Measurements from ENCODE around the gene SLC7A5.

Gene SLC7A5

DNA sequence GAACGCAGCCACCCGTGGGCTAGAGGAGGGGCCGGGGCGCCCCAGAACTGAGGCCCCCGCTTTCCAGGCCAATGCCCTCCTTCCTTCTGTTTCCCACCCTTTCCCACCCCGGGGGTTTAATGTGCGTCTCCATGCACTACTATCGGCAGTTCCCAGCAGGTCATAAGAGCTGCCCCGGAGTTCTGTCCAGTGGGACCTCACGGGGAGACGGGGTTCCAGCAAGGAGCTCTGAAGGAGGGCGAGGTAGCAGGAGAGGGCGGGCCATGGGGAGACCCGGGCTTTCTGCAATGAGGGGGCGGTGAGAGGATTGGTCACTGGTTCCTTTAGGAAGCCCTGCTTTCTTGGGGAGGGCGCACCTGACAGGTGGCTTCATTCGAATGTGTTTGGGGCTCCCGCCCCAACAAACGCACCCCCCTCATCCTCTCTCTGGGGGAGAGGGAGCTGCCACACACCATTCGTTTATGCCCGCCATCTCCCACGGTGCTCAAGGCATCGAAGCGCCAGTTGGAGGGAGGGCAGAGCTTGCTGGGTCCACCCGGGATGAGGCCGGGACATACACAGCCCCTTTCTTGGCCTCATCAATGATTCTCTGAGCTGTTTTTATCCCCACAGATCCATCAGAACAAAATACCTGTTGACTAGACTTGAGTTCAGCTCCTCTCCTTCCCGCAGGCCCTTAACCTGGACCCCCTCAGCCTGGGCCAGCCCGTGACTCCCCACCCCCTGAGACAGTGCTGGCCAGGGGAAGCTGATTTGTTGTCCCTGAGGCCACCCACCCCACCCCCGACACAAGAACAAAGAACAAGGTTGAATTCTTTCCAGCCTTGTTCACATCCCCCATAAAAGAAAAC lies 44.1 kb downstream of the SLC7A5 start:
- DNase-seq (ENCODE audit: low read depth), result no peak
- no peak overlapping the region for H3K4me3 ChIP-seq (ENCODE audit: low read length)
- TF ChIP-seq, protein P1, sequence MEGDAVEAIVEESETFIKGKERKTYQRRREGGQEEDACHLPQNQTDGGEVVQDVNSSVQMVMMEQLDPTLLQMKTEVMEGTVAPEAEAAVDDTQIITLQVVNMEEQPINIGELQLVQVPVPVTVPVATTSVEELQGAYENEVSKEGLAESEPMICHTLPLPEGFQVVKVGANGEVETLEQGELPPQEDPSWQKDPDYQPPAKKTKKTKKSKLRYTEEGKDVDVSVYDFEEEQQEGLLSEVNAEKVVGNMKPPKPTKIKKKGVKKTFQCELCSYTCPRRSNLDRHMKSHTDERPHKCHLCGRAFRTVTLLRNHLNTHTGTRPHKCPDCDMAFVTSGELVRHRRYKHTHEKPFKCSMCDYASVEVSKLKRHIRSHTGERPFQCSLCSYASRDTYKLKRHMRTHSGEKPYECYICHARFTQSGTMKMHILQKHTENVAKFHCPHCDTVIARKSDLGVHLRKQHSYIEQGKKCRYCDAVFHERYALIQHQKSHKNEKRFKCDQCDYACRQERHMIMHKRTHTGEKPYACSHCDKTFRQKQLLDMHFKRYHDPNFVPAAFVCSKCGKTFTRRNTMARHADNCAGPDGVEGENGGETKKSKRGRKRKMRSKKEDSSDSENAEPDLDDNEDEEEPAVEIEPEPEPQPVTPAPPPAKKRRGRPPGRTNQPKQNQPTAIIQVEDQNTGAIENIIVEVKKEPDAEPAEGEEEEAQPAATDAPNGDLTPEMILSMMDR (conservative IDR thresholded peaks at IDR 0.05; ENCODE audit: low read depth, low read length), result no peak

DNA sequence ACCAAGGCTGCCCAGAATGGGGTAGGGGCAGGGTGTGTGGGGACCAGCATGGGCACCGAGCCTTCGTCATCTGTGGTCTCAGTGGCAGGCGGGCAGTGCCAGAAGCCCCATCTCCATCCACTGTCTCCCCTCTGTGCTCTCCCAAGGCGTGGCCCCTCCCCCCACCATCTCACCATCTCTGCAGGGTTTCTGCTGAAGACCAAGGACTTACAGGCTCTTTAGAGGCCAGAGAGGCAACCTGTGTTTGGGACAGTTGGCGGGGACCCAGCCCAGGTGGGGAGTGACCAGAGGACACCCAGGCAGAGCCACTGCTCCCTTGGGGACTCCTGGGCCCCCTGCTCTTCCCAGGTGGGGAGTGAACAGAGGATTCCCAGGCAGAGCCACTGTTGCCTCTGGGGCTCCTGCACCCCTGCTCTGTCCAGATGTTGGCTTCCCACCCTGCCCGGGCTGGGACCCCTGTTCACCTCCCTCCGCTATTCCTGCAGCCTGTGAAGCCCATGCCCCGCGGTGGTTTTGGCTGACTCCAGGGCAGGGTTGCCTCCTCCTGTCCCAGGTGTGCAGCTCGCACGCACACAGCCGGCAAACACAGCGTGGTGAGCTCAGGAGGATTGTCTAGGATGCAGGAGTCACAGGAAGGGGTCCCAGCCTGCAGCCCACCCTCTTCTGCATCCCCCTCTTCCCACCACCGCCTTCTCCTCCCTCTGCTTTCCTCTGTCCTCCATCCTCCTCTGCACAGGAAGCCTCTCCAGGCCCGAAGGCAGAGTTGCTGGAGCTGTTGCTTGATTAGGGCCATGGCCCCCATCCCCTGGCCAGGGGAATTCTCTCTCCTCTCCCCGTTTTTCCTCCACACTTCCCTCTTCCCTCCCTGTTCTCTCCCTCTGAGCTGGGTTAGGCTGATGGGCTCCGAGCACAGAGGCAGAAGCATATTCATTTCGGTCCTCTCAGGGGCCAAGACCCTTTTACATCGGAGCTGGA lies 45.0 kb downstream of the SLC7A5 start:
- TF ChIP-seq, protein P1 (conservative IDR thresholded peaks at IDR 0.05; ENCODE audit: low read depth, low read length), result no peak
- no peak for DNase-seq (ENCODE audit: low read depth)
- H3K4me3 ChIP-seq (ENCODE audit: low read length), result no peak overlapping the region

DNA sequence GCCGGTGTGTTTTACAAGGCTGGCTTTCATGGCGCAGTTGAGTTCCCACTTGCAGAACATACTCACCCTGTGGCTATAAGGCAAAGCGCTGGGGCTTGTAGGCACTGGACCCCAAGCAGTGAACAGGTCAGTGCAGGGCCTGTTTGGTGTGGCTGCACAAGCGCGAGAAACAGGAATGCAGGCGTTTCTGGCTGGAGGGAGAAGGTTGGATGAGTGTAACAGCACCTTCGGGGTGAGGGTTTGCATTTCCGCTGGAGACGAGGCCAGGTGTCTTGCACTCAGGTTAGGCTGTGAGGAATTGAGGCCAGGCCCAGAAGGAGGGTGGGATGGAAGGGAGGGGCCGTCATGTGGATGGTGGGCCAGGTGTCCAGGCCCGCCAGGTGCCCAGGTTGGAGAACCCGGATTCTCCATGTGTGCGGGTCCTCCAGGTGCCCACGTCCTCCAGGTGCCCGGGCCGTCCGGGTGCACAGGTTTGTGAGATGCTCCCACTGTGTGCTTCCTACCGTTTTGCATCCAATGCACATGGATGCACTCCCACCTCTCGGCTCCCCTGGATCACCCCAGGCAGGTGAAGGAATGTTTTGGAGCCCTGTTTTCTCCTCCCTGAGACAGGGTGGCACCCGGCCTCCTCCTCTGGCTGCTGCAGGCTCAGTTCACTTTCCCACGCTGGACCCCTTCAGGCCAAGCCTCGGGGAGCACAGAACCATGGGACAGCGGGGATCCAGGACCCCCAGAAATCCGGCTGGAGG lies 46.0 kb downstream of the SLC7A5 start:
- TF ChIP-seq, protein P1 (conservative IDR thresholded peaks at IDR 0.05; ENCODE audit: low read depth, low read length), result no peak
- no peak for DNase-seq (ENCODE audit: low read depth)
- H3K4me3 ChIP-seq (ENCODE audit: low read length), result no peak overlapping the region

DNA sequence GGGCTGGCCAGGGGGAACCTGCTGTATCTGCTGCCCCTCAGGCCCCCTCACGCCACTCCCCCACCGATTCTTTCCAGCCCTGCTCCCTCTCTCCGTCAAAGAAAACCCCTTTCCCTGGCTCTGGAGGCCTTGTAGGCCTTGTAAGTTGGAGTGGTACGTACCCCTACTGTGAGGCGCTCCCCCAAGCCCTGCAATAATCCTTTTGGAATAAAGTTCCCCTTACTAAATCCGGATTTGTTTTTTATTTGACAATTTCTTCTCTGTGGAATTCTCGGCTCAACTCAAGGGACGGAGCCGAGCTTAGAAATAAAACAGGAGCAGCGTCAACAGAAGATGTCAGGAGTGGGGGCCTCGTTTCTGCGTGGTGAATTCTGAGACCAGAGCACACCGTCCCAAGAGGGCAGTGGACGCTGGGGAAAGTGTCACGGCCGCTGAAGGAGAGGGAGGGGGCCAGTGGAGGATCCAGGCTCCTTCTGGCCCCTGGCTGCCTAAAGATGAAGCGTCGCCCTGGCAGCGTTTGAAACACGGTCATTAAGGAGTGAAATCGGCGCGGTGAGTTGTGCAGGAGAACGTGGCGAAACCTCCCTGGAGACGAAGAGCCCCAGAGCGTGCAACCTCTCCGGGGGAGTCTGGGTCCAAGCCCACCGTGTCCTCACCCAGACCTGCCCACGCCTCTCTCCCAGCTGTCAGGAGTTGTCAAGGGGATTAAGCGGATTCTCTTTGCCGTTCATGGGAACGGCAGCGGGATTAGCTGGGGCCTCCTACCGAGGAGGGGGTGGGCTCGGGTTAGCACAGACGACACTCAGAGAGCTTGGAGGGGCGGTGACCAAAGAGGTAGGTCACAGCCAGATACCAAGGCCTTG lies 47.0 kb downstream of the SLC7A5 start:
- H3K4me3 ChIP-seq (ENCODE audit: low read length), result no peak overlapping the region
- no peak for DNase-seq (ENCODE audit: low read depth)
- TF ChIP-seq, protein P1 (conservative IDR thresholded peaks at IDR 0.05; ENCODE audit: low read depth, low read length), result no peak

DNA sequence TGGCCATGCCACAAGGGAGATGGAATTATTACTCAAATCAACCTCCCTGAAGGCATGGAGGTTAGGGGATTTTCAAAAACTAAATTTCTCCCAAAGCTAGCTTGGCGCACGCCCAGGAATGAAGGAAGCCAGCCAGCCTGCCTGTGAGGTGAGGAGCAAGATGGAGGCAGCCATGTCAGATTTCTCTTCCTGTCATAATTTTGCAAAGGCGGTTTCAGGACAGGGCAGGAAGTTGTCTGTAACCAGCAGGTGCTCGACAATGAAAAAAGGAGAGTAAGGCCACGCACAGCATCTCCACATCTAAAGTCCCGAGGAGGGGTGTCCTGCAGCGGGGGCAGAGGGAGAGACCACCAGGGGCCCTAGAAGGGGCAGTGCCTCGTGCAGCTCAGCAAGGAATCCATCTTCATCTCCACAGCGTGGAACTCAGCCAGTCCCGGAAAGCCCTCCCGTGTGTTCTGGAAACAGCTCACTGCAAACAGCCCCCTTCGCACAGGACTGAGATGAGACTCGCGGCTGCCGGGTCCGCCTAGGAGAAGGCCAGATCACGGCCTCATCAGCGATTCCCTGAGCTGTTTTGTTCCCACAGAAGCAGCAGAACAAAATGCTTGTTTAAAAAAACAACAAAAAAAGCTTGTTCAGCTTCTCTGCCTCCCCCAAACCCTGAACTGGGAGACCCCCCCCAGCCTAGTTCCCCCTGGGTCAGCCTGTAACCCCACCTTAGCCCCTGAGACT lies 47.8 kb downstream of the SLC7A5 start:
- DNase-seq (ENCODE audit: low read depth), result no peak
- TF ChIP-seq, protein P1 (conservative IDR thresholded peaks at IDR 0.05; ENCODE audit: low read depth, low read length), result no peak
- H3K4me3 ChIP-seq (ENCODE audit: low read length), result no peak overlapping the region

All from retinal pigment epithelial cell (primary cell).